HG03575 (cell line): ENCODE data around the gene MYOM3.
"Not testable (repeated sequence)": the region's sequence is repeated elsewhere in the genome, so short reads cannot be mapped to it uniquely, and the experiment has no call there.

Source experiments
- ATAC-seq: cut with Tn5 transposase; IDR thresholded peaks from one replicate; pipeline ENCODE4 v1.9.1; 2021; ENCODE audit not compliant: unreplicated experiment, insufficient number of reproducible peaks, low FRiP score; ENCODE audit errors: extremely low read depth

MYOM3 gene

GRCh38 chr1:24052220-24052619 is 59.7 kb downstream of the MYOM3 start:
- no peak for ATAC-seq

GRCh38 chr1:24051206-24051945 is 60.6 kb downstream of the MYOM3 start:
- no peak for ATAC-seq

GRCh38 chr1:24049733-24050132 is 62.2 kb downstream of the MYOM3 start:
- ATAC-seq = no peak

- not testable (repeated sequence) for ATAC-seq
These were observed 63.0 kb downstream of the MYOM3 start for GRCh38 chr1:24048894-24049293.

- no peak for ATAC-seq
These were observed 63.6 kb downstream of the MYOM3 start for GRCh38 chr1:24048205-24048869.

GRCh38 chr1:24047110-24047477 is 64.8 kb downstream of the MYOM3 start:
- no peak for ATAC-seq

- ATAC-seq = no peak
These were observed 66.2 kb downstream of the MYOM3 start for GRCh38 chr1:24045771-24046170.

GRCh38 chr1:24044672-24045071 is 67.3 kb downstream of the MYOM3 start:
- not testable (repeated sequence) for ATAC-seq

GRCh38 chr1:24043345-24044032 is 68.4 kb downstream of the MYOM3 start:
- ATAC-seq = no peak

GRCh38 chr1:24042315-24042714 is 69.6 kb downstream of the MYOM3 start:
- ATAC-seq = no peak

- ATAC-seq = no peak
These were observed 75.8 kb downstream of the MYOM3 start for GRCh38 chr1:24036088-24036487.

- no peak for ATAC-seq
These were observed 79.0 kb downstream of the MYOM3 start for GRCh38 chr1:24032981-24033380.

GRCh38 chr1:24030976-24031516 is 80.9 kb downstream of the MYOM3 start:
- not testable (repeated sequence) for ATAC-seq

- no peak for ATAC-seq
These were observed 84.0 kb downstream of the MYOM3 start for GRCh38 chr1:24027838-24028468.

GRCh38 chr1:24022581-24023361 is 89.2 kb downstream of the MYOM3 start:
- no peak for ATAC-seq

- ATAC-seq = no peak
These were observed 90.3 kb downstream of the MYOM3 start for GRCh38 chr1:24021403-24022266.

- ATAC-seq = no peak
These were observed 91.5 kb downstream of the MYOM3 start for GRCh38 chr1:24020470-24020869.

- no peak for ATAC-seq
These were observed 91.9 kb downstream of the MYOM3 start for GRCh38 chr1:24020025-24020424.
